ENCODE data around the gene CXorf66. TPM values are rescaled to one million over a fixed set of nuclear protein-coding genes. Genes with fewer than 3 reads are reported as not detected.

Gene CXorf66
- total and polyA plus RNA-seq, 9 donors, result not detected

DNA sequence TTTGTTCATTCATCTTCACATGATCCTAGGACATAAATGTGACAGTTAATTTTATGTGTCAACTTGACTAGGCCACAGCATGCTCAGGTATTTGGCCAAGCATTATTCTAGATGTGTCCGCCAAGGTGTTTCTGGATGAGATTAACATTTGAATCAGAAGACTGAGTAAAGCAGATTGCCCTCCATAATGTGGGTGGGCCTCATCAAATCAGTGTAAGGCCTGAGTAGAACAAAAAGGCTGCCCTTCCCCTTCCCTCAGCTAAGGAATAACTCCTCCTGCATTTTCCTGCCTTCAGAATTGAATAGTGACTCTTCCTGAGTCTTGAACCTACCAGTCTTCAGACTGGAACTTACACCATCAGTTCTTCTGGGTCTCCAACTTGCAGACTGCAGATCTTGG lies 50.9 kb downstream of the CXorf66 start:
- DNase-seq, result no peak
- Histone ChIP-seq H3K9me3 (no peaks in the 10 kb centered on the region), H3K4me1 (ENCODE audit: insufficient read depth) (no peaks in the 10 kb centered on the region), H3K36me3 (no peaks in the 10 kb centered on the region), H3K27me3 (no peaks in the 10 kb centered on the region), H3K4me3 (no peak overlapping the region), H3K27ac (no peak overlapping the region)
- TF ChIP-seq POLR2A (IDR thresholded peaks at IDR 0.05), result no peak
- TF ChIP-seq, protein P1, sequence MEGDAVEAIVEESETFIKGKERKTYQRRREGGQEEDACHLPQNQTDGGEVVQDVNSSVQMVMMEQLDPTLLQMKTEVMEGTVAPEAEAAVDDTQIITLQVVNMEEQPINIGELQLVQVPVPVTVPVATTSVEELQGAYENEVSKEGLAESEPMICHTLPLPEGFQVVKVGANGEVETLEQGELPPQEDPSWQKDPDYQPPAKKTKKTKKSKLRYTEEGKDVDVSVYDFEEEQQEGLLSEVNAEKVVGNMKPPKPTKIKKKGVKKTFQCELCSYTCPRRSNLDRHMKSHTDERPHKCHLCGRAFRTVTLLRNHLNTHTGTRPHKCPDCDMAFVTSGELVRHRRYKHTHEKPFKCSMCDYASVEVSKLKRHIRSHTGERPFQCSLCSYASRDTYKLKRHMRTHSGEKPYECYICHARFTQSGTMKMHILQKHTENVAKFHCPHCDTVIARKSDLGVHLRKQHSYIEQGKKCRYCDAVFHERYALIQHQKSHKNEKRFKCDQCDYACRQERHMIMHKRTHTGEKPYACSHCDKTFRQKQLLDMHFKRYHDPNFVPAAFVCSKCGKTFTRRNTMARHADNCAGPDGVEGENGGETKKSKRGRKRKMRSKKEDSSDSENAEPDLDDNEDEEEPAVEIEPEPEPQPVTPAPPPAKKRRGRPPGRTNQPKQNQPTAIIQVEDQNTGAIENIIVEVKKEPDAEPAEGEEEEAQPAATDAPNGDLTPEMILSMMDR (IDR thresholded peaks at IDR 0.05), result no peak
- TF ChIP-seq EP300 (IDR thresholded peaks at IDR 0.05), result no peak
- WGBS, 3 donors, result 89 to 96% (median 96%) methylated on average over 1 of the region's 1 CpG
- intact Hi-C loops (cut with DNase I), result no loop called here

- no peaks in the 10 kb centered on the region for H3K9me3 ChIP-seq
- H3K4me3 ChIP-seq, result no peak overlapping the region
- H3K36me3 ChIP-seq, result no peaks in the 10 kb centered on the region
- intact Hi-C loops (cut with DNase I), result no loop called here
- no peaks in the 10 kb centered on the region for H3K4me1 ChIP-seq (ENCODE audit: insufficient read depth)
- H3K27ac ChIP-seq, result no peak overlapping the region
- TF ChIP-seq EP300 (IDR thresholded peaks at IDR 0.05), result no peak
- TF ChIP-seq, protein P1 (IDR thresholded peaks at IDR 0.05), result no peak
- TF ChIP-seq POLR2A (IDR thresholded peaks at IDR 0.05), result no peak
- H3K27me3 ChIP-seq, result no peaks in the 10 kb centered on the region
- no peak for DNase-seq
- 53 to 58% (median 56%) methylated on average over 3 of the region's 3 CpGs for WGBS, 3 donors
Measured at GRCh38 chrX:139909712-139910111, 55.6 kb downstream of the CXorf66 start.

- no peaks in the 10 kb centered on the region for H3K4me1 ChIP-seq (ENCODE audit: insufficient read depth)
- no peak overlapping the region for H3K27ac ChIP-seq
- H3K9me3 ChIP-seq, result no peaks in the 10 kb centered on the region
- no peak for DNase-seq
- TF ChIP-seq, protein P1 (IDR thresholded peaks at IDR 0.05), result no peak
- no peak for TF ChIP-seq EP300 (IDR thresholded peaks at IDR 0.05)
- TF ChIP-seq POLR2A (IDR thresholded peaks at IDR 0.05), result no peak
- no peaks in the 10 kb centered on the region for H3K36me3 ChIP-seq
- H3K27me3 ChIP-seq, result no peaks in the 10 kb centered on the region
- intact Hi-C loops (cut with DNase I), result no loop called here
- no peak overlapping the region for H3K4me3 ChIP-seq
- WGBS, 3 donors, result 85 to 94% (median 93%) methylated on average over 3 of the region's 3 CpGs
Measured at GRCh38 chrX:139907078-139907477, 58.2 kb downstream of the CXorf66 start.

DNA sequence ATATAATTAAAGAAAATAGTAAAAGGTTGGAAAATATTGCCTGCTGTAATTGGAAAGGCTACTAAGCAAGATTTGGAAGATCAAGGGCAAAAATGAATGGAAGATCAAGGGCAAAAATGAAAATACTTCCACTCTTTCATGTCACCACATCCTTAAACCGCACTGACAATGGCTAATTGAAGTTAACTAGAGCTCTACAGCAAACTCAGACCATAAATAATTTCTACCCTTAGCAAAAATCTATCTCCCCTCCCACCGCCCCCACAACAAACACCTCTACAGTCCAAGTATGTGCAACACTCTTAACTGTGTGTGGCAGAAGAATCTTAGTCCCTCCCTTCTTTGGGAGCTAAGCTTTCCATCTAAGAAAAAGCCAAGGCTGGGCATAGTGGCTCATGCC lies 59.6 kb downstream of the CXorf66 start:
- H3K4me3 ChIP-seq, result no peak overlapping the region
- no peak overlapping the region for H3K27ac ChIP-seq
- intact Hi-C loops (cut with DNase I), result no loop called here
- TF ChIP-seq EP300 (IDR thresholded peaks at IDR 0.05) (no peak), POLR2A (IDR thresholded peaks at IDR 0.05) (no peak)
- TF ChIP-seq, protein P1 (IDR thresholded peaks at IDR 0.05), result no peak
- no peak for DNase-seq
- no peaks in the 10 kb centered on the region for H3K4me1 ChIP-seq (ENCODE audit: insufficient read depth)
- no peaks in the 10 kb centered on the region for H3K36me3 ChIP-seq
- no peaks in the 10 kb centered on the region for H3K9me3 ChIP-seq
- H3K27me3 ChIP-seq, result no peaks in the 10 kb centered on the region
- WGBS, 3 donors, result 76 to 80% (median 77%) methylated on average over 2 of the region's 2 CpGs

MicroRNAs within 50 kb of the gene (microRNA counts, 767-probe panel; counts per million panel counts)
- 3,577 counts per million, percentile 87 among the panel's probes with 10 or more counts for microRNA hsa-miR-505-3p

Small RNAs within 50 kb of the gene (microRNA-seq; reads per million reads assigned to microRNA genes)
- 64.8 to 165 (median 97.8) reads per million in 3 donors for gene MIR505

Small RNAs within 50 kb of the gene (small RNA-seq; reads per million reads assigned to genes)
- gene MIR505 (0.80 reads per million, percentile 47 among the genes with 10 or more reads in this experiment), gene RF00425 (not detected)

Other genes with a start within 250 kb of the CXorf66 start
- gene ATP11C, start 32.5 kb downstream of the CXorf66 start, total RNA-seq, result 10 to 100 TPM; 19.9 to 34.7 (median 23.8) TPM
- 10 to 100 TPM; 13.0 to 17.5 TPM for gene ATP11C, start 32.5 kb downstream of the CXorf66 start, polyA plus RNA-seq

Measured in ovary (tissue), 9 donors.